Stimulated activated naive B cell treated with anti-CD40 and anti-IgM and Interleukin-4, amounts not matched to agents 10 μg/mL and 1 μg/mL and 100 μg/mL, for 72 hours (primary cell): ENCODE measurements around the gene MED27.

Source experiments
- ATAC-seq, 2 donors: fragments of 150-1000 bp; cut with Tn5 transposase; replicated peaks; 2 replicates each; pipeline ENCODE4 v1.10.0; 2021; ENCODE audit warnings: moderate library complexity in 1 of 2
- DNase-seq: peaks from one replicate; pipeline ENCODE4 v3.0.0; 2021
- H3K27ac Mint-ChIP-seq: one replicate; pipeline ENCODE4 v1.8.0; 2022; ENCODE audit warnings: mild to moderate bottlenecking, mixed read lengths
- H3K27me3 Mint-ChIP-seq, 2 donors: one replicate each; pipeline ENCODE4 v1.8.0; 2022; ENCODE audit warnings: mixed read lengths in 2 of 2
- H3K36me3 Mint-ChIP-seq, 2 donors: one replicate each; pipeline ENCODE4 v1.8.0; 2022; ENCODE audit warnings: mixed read lengths in 2 of 2, mild to moderate bottlenecking in 1 of 2
- H3K4me1 Mint-ChIP-seq, 2 donors: one replicate each; pipeline ENCODE4 v1.8.0; 2022; ENCODE audit warnings: mixed read lengths in 2 of 2, mild to moderate bottlenecking in 1 of 2
- H3K4me3 Mint-ChIP-seq, 2 donors: one replicate each; pipeline ENCODE4 v1.8.0; 2022; ENCODE audit warnings: mild to moderate bottlenecking in 2 of 2, mixed read lengths in 2 of 2, moderate library complexity in 1 of 2
- H3K9me3 Mint-ChIP-seq, 2 donors: one replicate each; pipeline ENCODE4 v1.8.0; 2022; ENCODE audit warnings: mixed read lengths in 2 of 2, mild to moderate bottlenecking in 1 of 2

Gene MED27

DNA sequence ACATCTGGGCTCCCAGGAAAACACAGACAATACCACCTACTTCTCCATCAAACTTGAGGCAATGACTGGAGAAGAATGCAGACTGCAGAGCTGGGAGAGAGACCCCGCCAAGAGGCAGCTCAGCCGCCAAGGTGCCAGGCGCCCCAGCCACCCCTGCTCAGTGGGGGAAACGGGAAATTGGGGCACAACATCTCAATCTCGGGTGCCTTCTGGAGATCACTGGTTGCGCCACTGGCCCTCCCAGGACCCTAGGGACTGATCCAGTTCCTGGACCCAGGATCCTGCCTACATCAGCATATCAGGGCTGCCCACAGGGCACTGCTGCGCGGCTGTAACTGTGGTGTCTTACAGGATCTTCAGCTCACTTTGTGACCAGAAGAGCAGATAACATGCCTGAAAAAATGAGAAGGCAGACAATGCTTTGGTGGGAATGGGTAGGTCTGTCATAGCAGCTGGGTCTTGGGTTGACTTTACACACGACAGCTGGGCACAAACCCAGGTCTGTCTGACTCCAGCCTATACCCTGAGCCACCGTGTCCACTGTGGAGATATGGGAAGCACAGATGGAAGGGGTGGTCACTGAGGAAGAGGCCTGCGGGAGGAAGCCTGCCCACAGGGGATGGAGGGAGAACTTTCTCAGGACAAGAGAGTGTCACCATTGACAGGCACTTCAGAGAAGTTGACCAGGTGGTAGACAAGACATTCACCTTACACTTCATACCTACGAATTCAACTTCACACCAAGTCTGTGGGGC is 204.6 kb downstream of the MED27 start:
- no peak for ATAC-seq
- peaks cover 12 to 35% of the 10 kb centered on the region in 2 donors for H3K36me3 Mint-ChIP-seq
- H3K27ac Mint-ChIP-seq: no peak overlapping the region

DNA sequence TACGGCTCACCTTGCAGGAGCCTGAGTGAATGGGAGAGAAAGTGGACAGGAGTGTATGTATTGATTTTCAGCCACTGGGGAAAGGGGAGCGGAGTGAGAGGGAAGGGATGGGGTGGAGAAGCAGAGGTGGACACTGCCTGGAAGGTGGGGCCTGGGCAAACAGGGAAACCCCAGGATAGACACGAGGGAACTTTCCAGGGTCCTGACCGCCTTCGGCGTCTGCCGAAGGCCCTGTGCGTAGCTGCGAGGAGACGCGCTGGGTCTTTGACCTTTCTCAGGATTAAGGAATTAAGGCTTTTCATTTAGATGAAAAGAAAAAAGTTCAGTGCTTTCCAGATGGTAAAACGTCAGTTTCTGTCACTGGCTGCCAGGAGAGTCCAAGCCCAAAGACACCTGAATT is 205.2 kb downstream of the MED27 start:
- DNase-seq (no peak), ATAC-seq (no peak)
- Mint-ChIP-seq H3K27ac (no peak overlapping the region), H3K4me1 (no peaks in the 10 kb centered on the region), H3K36me3 (peaks cover 9 to 36% of the 10 kb centered on the region in 2 donors), H3K27me3 (no peaks in the 10 kb centered on the region), H3K9me3 (no peaks in the 10 kb centered on the region), H3K4me3 (no peak overlapping the region)

More for the DNA sequence above, 204.6 kb downstream of the MED27 start:
- Mint-ChIP-seq H3K9me3 (no peaks in the 10 kb centered on the region), H3K4me1 (peaks cover 0 to 2% of the 10 kb centered on the region in 2 donors), H3K4me3 (no peak overlapping the region), H3K27me3 (no peaks in the 10 kb centered on the region)
- no peak for DNase-seq

DNA sequence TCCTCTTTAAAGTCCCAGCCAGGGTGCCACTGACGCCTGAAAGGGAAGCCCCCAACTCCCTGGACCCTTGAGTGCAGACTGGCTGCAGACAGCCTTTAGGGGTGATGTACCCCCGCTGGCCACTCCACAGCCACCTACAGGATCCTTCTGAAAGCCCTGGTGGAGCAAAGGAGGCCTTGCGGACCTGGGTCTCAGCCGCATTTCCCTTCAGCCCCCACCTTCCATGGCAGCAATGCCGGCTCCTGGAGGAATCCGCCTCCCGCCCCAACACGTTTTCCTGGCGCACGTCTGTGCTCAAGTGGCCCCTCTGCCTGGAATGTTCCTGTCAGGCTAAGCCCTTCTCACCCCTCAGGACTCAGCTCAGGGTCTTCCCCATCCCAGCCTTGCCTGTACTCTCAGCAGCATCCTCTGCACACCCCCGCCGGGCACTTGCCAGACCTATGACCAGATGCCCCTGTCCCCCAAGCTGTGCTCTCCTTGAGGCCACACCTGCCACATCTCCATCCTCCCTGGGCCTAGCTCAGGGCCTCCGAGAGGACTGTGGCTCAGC is 205.7 kb downstream of the MED27 start:
- H3K27me3 Mint-ChIP-seq: no peaks in the 10 kb centered on the region
- no peak overlapping the region for H3K27ac Mint-ChIP-seq
- no peaks in the 10 kb centered on the region for H3K4me1 Mint-ChIP-seq
- no peaks in the 10 kb centered on the region for H3K9me3 Mint-ChIP-seq
- no peak overlapping the region for H3K4me3 Mint-ChIP-seq
- DNase-seq (no peak), ATAC-seq (no peak)
- H3K36me3 Mint-ChIP-seq: peaks cover 9 to 37% of the 10 kb centered on the region in 2 donors

DNA sequence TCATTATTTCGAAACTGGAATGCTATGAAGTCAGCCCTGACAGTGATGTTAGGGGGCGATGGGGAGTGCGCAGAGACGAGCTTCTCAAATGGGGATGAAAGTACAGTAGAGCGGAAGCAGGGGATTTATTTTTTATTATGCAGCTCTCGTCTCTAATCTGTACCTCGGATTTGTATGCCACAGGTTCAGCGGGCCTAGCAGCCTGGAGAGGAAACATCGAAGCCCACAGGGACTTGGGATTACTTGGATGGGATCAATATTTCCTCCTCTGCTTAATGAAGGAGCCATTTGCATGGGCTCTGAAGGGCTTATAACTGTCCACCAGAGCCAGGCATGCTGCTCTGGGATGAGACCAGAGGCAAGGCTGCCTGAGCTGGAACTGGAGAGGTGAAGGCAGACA is 206.3 kb downstream of the MED27 start:
- Mint-ChIP-seq H3K36me3 (peaks cover 9 to 35% of the 10 kb centered on the region in 2 donors), H3K4me3 (no peak overlapping the region), H3K27ac (no peak overlapping the region), H3K9me3 (no peaks in the 10 kb centered on the region), H3K27me3 (no peaks in the 10 kb centered on the region), H3K4me1 (no peaks in the 10 kb centered on the region)
- DNase-seq (no peak), ATAC-seq (no peak)

DNA sequence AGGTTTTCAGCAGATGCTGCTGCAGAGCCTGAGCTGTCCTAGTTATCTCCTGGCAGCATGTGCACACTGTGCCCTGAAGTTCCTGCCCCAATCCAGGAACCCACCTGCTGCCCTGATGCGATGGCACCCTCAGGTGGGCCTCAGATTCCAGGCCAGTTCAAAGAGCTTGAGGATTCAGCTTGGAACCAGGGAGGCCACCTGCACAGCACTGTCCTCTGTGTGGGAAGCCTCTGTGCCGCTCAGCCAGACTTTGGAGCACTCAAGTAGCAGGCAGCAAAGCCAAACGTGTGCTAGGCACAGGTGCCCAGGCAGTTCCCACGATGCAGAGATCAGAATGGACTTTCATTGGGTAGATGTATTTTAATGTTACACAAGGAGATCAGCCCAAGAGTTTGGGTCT is 207.0 kb downstream of the MED27 start:
- no peak overlapping the region for H3K4me3 Mint-ChIP-seq
- no peaks in the 10 kb centered on the region for H3K4me1 Mint-ChIP-seq
- DNase-seq (no peak), ATAC-seq (no peak)
- no peaks in the 10 kb centered on the region for H3K27me3 Mint-ChIP-seq
- H3K36me3 Mint-ChIP-seq: peaks cover 9 to 34% of the 10 kb centered on the region in 2 donors
- H3K27ac Mint-ChIP-seq: no peak overlapping the region
- H3K9me3 Mint-ChIP-seq: no peaks in the 10 kb centered on the region

DNA sequence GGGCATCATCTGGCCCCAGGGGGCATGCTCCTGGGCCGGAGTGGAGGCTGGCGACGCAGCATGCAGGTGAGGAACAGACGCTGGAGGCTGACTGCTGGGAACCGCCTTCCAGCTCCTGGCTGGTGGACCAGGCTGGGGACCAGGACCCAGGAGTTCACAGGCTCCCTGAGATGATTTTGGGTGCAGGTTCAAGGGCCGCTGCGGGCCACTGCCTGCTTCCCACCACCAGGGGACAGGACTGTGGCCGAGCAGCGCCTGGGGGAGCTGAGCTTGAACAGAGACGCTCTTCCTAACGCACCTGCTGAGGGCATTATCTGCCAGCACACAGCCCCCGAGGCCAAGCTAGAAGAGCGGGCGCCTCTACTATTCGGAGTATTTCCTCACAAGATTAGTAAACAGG is 207.7 kb downstream of the MED27 start:
- no peak overlapping the region for H3K27ac Mint-ChIP-seq
- H3K9me3 Mint-ChIP-seq: no peaks in the 10 kb centered on the region
- ATAC-seq (no peak), DNase-seq (no peak)
- H3K4me3 Mint-ChIP-seq: no peak overlapping the region
- peaks cover 9 to 34% of the 10 kb centered on the region in 2 donors for H3K36me3 Mint-ChIP-seq
- H3K27me3 Mint-ChIP-seq: no peaks in the 10 kb centered on the region
- no peaks in the 10 kb centered on the region for H3K4me1 Mint-ChIP-seq

DNA sequence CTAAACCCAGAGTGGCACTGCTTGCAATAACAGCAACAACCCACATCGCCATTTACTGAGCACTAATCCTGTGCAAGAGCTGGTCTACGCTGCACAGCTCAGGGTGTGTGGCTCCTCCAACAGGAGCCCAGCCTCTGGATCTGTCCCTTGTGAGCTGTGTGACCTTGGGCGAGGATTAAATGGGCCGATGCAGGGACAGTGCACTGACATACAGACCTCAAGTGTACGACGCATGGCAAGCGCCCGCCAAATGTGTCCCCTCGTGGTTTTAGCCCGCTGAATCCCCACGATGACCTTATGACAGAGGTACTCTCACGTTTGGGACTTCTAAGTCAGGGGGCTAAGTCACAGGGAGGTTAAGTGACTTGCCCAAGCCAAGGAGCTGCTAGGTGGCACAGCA is 209.5 kb downstream of the MED27 start:
- ATAC-seq (no peak), DNase-seq (no peak)
- Mint-ChIP-seq H3K4me3 (no peak overlapping the region), H3K27ac (no peak overlapping the region), H3K9me3 (no peaks in the 10 kb centered on the region), H3K27me3 (no peaks in the 10 kb centered on the region), H3K36me3 (peaks cover 11 to 26% of the 10 kb centered on the region in 2 donors), H3K4me1 (no peaks in the 10 kb centered on the region)

DNA sequence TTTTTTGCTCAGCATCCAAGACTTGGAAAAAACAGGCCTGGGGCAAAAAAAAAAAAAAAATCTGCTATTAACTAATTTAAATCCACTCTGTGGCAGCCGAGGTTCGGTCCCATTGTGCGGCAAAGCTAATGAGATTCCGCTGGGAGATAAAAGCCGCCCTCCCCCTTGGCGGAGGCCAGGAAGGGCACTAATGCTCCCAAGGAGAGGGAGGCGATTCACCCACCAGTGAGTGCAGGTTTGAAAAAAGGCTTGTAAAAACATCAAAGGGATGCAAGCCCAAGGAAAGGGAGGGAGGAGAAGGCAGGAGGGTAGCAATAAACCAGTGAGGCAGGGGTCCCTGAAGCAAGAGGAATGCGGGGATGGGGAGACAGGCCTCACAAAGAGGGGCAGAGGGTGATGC is 210.3 kb downstream of the MED27 start:
- Mint-ChIP-seq H3K27me3 (no peaks in the 10 kb centered on the region), H3K9me3 (no peaks in the 10 kb centered on the region), H3K4me3 (no peak overlapping the region), H3K4me1 (no peaks in the 10 kb centered on the region), H3K36me3 (peaks cover 10 to 24% of the 10 kb centered on the region in 2 donors), H3K27ac (peak overlapping the region; percentile 31)
- DNase-seq (no peak), ATAC-seq (no peak)

DNA sequence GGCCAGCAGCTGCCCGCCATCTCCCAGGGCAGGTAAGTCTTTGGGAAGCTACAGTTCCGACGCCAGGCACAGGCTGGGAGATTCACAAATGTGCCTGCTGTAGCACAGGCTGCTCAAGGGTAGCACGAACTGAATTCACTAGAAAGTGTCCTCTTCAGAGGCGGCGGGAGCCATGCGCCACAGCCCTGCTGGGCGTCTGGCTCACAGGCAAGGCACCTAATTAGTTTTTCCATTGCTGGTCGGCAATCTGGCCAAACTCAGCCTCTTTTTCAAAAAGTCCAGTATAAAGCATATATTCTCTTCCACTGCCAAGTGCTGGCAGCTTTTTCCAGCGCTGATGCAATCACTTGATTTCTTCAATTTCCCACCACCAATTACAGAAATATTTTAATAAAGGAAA is 210.9 kb downstream of the MED27 start:
- DNase-seq (no peak), ATAC-seq (no peak)
- H3K27ac Mint-ChIP-seq: no peak overlapping the region
- peaks cover 6 to 20% of the 10 kb centered on the region in 2 donors for H3K36me3 Mint-ChIP-seq
- H3K27me3 Mint-ChIP-seq: no peaks in the 10 kb centered on the region
- no peaks in the 10 kb centered on the region for H3K9me3 Mint-ChIP-seq
- H3K4me3 Mint-ChIP-seq: no peak overlapping the region
- no peaks in the 10 kb centered on the region for H3K4me1 Mint-ChIP-seq

DNA sequence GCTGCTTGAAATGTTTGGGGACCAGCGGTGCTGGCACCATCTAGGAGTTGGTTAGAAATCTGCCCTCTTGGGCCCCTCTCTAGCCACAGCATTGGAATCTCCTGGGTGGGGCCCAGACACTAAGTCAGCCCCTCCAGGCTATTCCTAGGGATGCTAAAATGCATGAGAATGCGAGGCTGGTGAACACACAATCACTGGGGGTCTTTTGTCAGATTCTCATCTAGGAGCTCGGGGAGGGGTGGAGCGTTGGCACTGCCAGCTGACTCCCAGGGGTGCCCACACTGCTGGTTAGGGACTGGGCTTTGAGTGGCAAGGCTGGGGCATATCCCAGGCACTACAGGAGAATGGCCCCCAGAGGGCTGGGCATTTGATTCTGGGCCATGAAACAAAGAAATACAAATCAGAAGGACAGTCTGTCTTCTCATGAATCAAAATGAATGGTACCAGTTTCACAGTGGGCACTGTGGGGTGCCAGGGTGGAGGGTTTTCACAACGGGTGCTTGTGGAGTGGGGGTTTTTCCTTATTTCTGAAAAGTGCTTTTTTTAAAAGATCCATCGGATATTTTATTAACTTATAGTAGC is 212.0 kb downstream of the MED27 start:
- ATAC-seq (no peak), DNase-seq (no peak)
- Mint-ChIP-seq H3K4me1 (no peaks in the 10 kb centered on the region), H3K9me3 (no peaks in the 10 kb centered on the region), H3K27ac (no peak overlapping the region), H3K4me3 (no peak overlapping the region), H3K27me3 (no peaks in the 10 kb centered on the region), H3K36me3 (peaks cover 5 to 20% of the 10 kb centered on the region in 2 donors)

DNA sequence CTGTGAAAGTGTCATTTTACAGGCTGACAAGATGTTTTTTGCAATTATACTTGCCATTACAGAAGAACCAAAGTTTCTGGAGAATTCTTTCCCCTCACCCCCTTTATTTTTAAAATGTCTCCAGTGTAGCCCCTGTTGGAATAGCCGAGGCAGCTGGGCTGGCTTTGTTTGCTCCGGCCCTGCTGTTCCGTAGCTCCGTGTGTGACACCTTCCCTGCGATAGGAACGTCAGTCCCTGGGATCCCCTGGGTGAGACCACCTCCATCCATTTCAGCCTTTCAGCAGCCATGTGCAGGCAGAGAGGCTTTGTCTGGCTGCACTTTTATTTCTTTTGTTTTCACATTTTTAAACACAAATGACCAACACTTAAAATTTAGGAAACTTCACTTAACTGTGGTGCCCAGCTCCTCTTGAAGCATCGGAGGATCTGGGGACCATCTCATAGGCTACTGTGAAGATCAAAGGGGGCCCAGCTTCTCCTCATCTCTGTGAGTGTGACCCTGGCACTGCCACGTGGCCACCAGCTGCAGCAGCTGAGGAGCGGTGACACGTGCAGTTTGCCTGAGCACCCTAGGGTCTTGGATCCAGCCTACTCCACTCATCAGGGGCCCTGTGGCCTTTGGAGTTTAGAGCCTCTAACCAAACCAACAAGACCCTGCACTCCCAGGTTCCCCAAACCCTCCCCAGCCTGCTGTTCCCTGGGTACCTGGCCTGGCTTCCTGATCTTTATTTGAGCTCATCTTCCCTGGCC is 214.0 kb downstream of the MED27 start:
- H3K9me3 Mint-ChIP-seq: no peaks in the 10 kb centered on the region
- no peaks in the 10 kb centered on the region for H3K27me3 Mint-ChIP-seq
- H3K36me3 Mint-ChIP-seq: peaks cover 13 to 33% of the 10 kb centered on the region in 2 donors
- ATAC-seq (no peak), DNase-seq (no peak)
- peaks cover 3 to 10% of the 10 kb centered on the region in 2 donors for H3K4me1 Mint-ChIP-seq
- no peak overlapping the region for H3K4me3 Mint-ChIP-seq
- no peak overlapping the region for H3K27ac Mint-ChIP-seq

DNA sequence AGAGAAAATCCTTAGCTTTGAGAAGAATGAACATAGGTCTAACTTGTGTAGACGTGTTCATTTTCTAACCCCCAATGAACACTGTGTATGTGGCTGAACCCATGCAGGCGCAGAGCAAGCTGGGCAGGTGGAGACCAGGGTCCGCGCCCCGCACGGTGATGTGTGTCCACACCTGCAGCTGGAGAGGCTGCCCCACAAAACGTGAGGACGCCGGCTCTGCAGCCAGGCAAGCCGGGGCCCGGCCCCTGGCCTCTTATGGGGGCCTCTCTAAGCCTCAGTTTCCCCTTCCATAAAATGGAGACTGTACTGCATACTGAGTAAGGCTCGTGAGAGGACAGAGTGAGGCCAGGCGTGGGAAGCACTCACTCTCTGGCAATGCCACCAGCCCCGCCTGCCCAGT is 215.1 kb downstream of the MED27 start:
- DNase-seq: no peak
- Mint-ChIP-seq H3K36me3 (peaks cover 18 to 42% of the 10 kb centered on the region in 2 donors), H3K9me3 (no peaks in the 10 kb centered on the region), H3K27ac (no peak overlapping the region), H3K27me3 (no peaks in the 10 kb centered on the region), H3K4me1 (peaks cover 3 to 10% of the 10 kb centered on the region in 2 donors), H3K4me3 (no peak overlapping the region)
- ATAC-seq: no peak

DNA sequence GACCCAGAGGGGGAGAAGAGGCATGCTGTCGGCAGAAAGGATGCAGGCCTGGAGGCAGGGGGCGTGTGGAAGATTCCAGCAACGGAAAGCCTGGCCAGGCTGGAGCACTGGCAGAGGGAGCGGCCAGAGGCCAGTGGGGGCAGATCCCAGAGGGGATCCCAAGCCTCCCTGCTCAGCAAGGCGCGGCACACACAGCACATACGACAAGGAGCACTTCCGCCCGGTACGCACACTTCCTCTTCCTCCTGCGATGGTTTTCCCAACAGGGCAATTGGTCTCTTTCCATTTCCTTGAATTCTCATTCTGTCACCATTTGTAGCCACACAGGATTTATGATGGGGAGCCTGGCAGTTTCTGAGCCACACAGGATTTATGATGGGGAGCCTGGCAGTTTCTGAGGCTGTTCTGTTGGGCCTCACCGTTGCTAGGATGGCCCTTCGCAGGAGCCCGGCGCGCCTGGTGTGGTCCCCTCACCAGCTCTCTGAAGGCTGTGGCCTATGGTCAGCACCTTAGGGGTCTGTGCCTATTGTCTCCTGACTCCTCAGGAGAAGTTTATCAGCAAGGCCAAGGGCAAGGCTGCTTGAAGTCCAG is 216.3 kb downstream of the MED27 start:
- no peak overlapping the region for H3K4me3 Mint-ChIP-seq
- DNase-seq: no peak
- no peaks in the 10 kb centered on the region for H3K9me3 Mint-ChIP-seq
- H3K27me3 Mint-ChIP-seq: no peaks in the 10 kb centered on the region
- ATAC-seq: no peak
- H3K27ac Mint-ChIP-seq: no peak overlapping the region
- peaks cover 3 to 10% of the 10 kb centered on the region in 2 donors for H3K4me1 Mint-ChIP-seq
- peaks cover 27 to 47% of the 10 kb centered on the region in 2 donors for H3K36me3 Mint-ChIP-seq

DNA sequence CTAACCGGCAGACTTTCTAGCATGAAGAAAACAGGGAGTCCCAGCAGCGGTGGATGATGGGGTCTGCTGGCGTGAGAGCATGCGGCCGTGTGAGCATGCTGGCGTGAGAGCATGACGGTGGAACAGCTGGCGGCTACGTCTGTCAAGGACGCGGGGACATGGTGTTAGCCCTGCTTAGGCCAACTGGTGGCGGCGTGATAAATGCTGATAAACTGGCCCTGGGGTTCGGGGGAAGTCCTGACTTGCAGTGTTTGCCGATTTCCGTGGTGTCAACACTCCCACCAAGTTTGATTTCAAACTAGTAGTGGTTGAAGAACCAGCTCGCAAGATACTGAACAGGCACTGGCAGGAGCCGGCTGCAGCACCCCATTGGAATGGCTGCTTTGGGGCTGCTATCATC is 217.4 kb downstream of the MED27 start:
- Mint-ChIP-seq H3K4me1 (peaks cover 3 to 10% of the 10 kb centered on the region in 2 donors), H3K36me3 (peaks cover 27 to 52% of the 10 kb centered on the region in 2 donors), H3K4me3 (no peak overlapping the region), H3K27ac (no peak overlapping the region), H3K9me3 (no peaks in the 10 kb centered on the region), H3K27me3 (no peaks in the 10 kb centered on the region)
- no peak for ATAC-seq
- no peak for DNase-seq
